Astrocyte of the hippocampus (primary cell): ENCODE results near the gene GFOD1.

Source experiments
- DNase-seq: peaks from one replicate; pipeline ENCODE4 v3.0.0; 2011; ENCODE audit warnings: low read depth, low spot score

Gene GFOD1

DNA sequence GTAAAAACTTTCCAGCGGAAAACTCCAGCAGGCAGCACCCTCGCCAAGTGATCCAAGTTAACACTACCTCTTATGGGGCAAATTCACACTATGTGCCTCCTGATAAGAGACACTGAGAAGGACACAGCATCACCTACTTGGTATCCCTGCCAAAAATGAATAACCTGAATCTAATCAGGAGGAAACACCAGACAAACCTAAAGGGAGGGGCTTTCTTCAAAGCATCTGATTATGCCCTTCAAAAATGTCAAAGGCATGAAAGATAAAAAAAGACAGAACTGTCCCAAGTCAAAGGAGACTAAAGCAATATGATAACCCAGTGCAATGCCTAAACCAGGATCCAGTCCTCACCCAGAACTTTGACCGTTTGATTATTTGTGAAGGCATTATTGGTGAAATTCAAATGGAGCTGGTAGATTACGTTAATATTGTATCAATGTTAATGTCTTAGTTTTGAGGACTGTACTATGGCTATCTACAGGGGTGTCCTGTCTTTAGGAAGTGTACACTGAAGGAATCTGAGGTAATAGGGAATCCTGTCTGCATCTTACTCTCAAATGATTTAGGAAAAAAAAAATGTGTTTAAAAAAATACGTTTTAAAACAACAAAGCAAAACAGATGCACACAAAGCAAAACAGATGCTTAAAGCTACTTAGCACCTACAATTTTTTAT lies 167.4 kb downstream of the GFOD1 start:
- no peak for DNase-seq

DNA sequence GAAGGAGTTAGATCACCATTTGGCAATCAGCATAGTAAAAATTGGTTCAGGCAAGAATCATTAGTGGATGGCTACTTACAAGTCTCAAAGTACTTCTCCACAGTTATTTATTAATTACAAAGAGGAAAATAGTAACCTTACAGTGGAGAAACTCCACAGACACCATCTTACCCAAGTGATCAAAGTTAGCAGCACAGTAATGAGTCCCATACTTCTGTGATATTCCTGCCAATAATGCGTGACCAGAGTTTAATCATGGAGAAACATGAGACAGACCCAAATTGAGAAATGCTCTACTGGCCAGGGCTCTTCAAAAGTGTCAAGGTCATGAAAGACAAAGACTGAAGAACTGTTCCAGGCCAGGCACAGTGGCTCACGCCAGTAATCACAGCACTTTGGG lies 168.6 kb downstream of the GFOD1 start:
- DNase-seq: no peak

DNA sequence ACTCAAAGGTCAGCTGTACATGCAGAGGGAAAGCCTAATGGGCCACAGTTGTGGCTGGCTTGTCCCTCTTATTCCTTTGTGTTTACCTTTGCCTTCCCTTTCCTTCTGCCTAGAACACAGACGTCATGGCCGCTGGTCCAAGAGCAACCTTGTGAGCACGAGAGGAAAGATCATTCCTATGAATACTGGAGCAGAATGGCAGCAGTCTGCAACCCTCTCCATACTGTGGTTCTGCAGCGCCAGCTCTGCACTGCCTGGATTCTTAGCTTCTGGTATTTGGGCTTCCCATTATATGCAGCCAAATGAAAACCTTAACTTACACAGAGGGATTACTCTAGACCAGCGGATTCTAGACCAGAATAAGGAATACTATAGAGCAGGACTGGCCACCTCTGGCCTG lies 171.5 kb downstream of the GFOD1 start:
- DNase-seq: no peak

DNA sequence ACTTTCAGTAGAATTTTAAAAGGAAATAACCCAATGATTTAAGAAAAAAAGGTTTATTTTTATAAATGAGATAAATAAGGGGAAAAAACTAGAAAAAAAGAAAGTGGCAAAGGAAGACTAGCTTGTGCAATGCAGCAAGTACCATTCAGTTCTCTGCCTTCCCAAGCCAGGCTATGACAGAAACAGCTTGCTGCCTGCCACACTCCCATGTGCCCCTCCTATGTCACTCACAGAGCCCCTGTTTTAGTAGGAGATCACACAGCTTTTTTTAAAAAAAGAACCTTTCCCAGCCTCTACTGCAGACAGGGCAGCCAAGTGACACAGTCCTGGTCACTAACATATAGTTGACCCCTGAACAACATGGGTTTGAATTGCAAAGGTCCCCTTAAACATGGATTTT lies 172.6 kb downstream of the GFOD1 start:
- DNase-seq: no peak

DNA sequence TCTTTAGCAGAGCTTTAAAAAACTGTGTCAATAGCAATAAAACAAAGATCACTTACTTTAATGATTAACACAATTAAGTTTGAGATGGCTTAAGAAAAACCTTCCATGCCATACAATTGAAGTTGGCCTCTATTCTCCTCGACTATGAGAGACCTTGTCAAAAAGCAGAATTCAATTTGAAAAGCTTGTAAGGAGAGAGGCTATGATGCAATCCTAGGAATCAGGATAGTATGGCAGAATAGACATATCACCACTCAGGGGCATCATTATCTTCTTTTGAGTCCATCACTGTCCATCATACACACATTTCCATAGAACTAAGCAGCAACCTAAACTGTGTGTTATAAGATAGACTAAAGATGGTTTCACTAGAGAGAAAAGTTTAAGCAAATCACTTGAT lies 176.2 kb downstream of the GFOD1 start:
- DNase-seq: no peak

DNA sequence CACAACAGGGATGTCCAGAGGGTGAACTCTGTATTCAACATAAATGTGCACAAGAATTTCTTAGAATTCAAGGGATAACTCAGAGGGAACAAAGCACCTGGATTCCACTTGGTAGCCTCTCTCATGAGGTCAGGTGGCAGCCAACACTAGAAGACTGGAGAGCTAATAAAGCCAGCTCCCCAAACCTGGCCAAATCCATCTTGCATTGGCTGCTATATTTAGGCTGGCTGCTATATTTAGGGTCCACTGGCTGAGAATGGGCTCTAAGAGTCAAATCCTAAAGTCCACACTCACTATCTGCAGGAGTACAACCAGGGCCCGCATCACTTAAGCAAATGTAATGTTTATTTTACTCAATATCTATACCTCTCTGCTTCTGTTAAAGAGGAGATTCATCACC lies 179.1 kb downstream of the GFOD1 start:
- no peak for DNase-seq
